ENCODE data around the gene UBAP2.
"Not testable (repeated sequence)": the region's sequence is repeated elsewhere in the genome, so short reads cannot be mapped to it uniquely, and the experiment has no call there.

The UBAP2 gene

GRCh38 chr9:34034698-34035065 is 14.0 kb downstream of the UBAP2 start:
- no peak for DNase-seq (ENCODE audit: low read depth)
- H3K4me3 ChIP-seq (ENCODE audit: low read length), result no peak overlapping the region
- TF ChIP-seq, protein P1, sequence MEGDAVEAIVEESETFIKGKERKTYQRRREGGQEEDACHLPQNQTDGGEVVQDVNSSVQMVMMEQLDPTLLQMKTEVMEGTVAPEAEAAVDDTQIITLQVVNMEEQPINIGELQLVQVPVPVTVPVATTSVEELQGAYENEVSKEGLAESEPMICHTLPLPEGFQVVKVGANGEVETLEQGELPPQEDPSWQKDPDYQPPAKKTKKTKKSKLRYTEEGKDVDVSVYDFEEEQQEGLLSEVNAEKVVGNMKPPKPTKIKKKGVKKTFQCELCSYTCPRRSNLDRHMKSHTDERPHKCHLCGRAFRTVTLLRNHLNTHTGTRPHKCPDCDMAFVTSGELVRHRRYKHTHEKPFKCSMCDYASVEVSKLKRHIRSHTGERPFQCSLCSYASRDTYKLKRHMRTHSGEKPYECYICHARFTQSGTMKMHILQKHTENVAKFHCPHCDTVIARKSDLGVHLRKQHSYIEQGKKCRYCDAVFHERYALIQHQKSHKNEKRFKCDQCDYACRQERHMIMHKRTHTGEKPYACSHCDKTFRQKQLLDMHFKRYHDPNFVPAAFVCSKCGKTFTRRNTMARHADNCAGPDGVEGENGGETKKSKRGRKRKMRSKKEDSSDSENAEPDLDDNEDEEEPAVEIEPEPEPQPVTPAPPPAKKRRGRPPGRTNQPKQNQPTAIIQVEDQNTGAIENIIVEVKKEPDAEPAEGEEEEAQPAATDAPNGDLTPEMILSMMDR (conservative IDR thresholded peaks at IDR 0.05; ENCODE audit: low read length), result no peak

- H3K4me3 ChIP-seq (ENCODE audit: low read length), result no peak overlapping the region
- DNase-seq (ENCODE audit: low read depth), result no peak
- TF ChIP-seq, protein P1 (conservative IDR thresholded peaks at IDR 0.05; ENCODE audit: low read length), result no peak
These were observed 16.1 kb downstream of the UBAP2 start for GRCh38 chr9:34032631-34033030.

DNA sequence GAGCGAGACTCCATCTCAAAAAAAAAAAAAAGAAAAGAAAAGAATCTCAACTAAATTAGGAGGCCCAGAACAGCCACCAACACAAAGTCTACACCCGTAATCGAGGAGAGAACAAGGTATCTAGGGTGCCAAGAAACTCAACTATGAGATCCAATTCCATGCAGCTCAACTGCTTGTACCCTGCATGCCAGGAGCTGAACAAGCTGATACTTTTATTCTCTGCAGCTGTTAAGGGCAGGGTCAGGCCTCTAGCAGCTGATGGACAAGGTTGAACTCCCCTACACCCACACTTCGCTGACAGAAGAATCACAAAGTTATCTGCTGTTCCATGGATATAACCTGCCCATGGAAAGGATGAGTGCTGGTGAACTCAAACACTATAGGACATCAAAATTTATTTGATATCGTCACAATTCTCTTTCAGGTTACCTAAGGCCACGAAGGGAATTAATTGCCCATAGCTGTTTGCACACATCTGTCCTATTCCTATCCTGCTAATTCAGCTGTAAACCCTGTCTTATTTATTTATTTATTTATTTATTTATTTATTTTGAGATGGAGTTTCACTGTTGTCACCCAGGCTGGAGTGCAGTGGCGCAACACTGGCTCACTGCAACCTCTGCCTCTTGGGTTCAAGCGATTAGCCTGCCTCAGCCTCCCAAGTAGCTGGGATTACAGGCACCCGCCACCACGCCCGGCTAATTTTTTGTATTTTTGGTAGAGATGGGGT is 20.7 kb downstream of the UBAP2 start:
- no peak for DNase-seq (ENCODE audit: low read depth)
- TF ChIP-seq, protein P1 (conservative IDR thresholded peaks at IDR 0.05; ENCODE audit: low read length), result no peak

GRCh38 chr9:34025811-34026210 is 22.9 kb downstream of the UBAP2 start:
- H3K4me3 ChIP-seq (ENCODE audit: low read length), result no peak overlapping the region
- DNase-seq (ENCODE audit: low read depth), result no peak
- TF ChIP-seq, protein P1 (conservative IDR thresholded peaks at IDR 0.05; ENCODE audit: low read length), result no peak

More for the DNA sequence above, 20.7 kb downstream of the UBAP2 start:
- H3K4me3 ChIP-seq (ENCODE audit: low read length), result no peak overlapping the region

- TF ChIP-seq, protein P1 (conservative IDR thresholded peaks at IDR 0.05; ENCODE audit: low read length), result no peak
- no peak overlapping the region for H3K4me3 ChIP-seq (ENCODE audit: low read length)
- DNase-seq (ENCODE audit: low read depth), result peak; percentile 56
These were observed 23.6 kb downstream of the UBAP2 start for GRCh38 chr9:34025062-34025461.

GRCh38 chr9:34024476-34024875 is 24.2 kb downstream of the UBAP2 start:
- not testable (repeated sequence) for H3K4me3 ChIP-seq (ENCODE audit: low read length); DNase-seq (ENCODE audit: low read depth)

DNA sequence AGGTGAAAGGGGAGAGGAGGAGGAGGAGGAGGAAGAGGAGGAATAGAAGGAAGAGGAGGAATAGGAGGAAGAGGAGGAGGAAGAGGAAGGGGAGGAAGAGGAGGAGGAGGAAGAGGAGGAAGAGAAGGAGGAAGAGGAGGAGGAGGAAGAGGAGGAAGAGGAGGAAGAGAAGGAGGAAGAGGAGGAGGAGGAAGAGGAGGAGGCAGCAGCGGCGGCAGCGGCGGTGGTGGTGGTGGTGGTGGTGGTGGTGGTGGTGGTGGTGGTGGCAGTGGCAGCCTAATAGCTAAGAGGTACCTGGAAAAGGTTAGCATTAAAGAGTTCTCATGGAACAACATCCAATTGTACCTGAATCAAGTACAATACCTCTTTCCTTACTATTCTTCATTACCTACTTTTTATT is 32.5 kb downstream of the UBAP2 start:
- H3K4me3 ChIP-seq (ENCODE audit: low read length), result no peak overlapping the region
- DNase-seq (ENCODE audit: low read depth), result no peak
- TF ChIP-seq, protein P1 (conservative IDR thresholded peaks at IDR 0.05; ENCODE audit: low read length), result no peak
